ENCODE data around the gene ATG13. TPM values are rescaled to one million over a fixed set of nuclear protein-coding genes. Genes with fewer than 3 reads are reported as not detected.

The ATG13 gene
- total and polyA plus RNA-seq, 2 of the 4 experiments (the other 2 are of a cell fraction), result 43.0 to 49.7 TPM

- Histone ChIP-seq H3K27me3 (ENCODE audit: control insufficient read depth, insufficient read depth, low read length) (no peaks in the 10 kb centered on the region), H3K9me3 (ENCODE audit: control insufficient read depth, insufficient read depth, low read length) (no peaks in the 10 kb centered on the region), H4K5ac (ENCODE audit: low read depth, low read length) (no peak overlapping the region), H3K4me3 (ENCODE audit: insufficient read depth, low read depth, low read length) (no peak overlapping the region), H3K9me1 (ENCODE audit: insufficient read depth, low read length) (peaks cover 10% of the 10 kb centered on the region; the same call in 1 of the 2 replicates), H3K14ac (replicated peaks; ENCODE audit: low read depth, low read length) (no peak overlapping the region), H2AFZ (replicated peaks; ENCODE audit: low read length, poor library complexity) (no peak overlapping the region), H2BK20ac (ENCODE audit: low read depth, low read length) (no peak overlapping the region), H3K27ac (ENCODE audit: insufficient read depth, low read length) (no peak overlapping the region), H4K20me1 (ENCODE audit: insufficient read depth, low read length) (peaks cover 6% of the 10 kb centered on the region; the same call in 1 of the 2 replicates), H2BK120ac (ENCODE audit: low read depth, low read length) (no peak overlapping the region), H3K4me2 (ENCODE audit: low read depth, low read length) (no peak overlapping the region), H2AK9ac (replicated peaks; ENCODE audit: low read depth, low read length, poor library complexity) (no peak overlapping the region), H4K8ac (ENCODE audit: low read depth in 2 of 2, low read length in 2 of 2) (no peak overlapping the region), H3K79me1 (ENCODE audit: low read depth in 1 of 2, low read length in 2 of 2) (peaks cover 5 to 21% of the 10 kb centered on the region in 2 experiments; a peak in 3 of 4 replicates), H3K4me1 (ENCODE audit: control insufficient read depth, insufficient read depth, low read length) (peaks cover 3% of the 10 kb centered on the region), H3K9ac (ENCODE audit: low read depth, low read length) (no peak overlapping the region), H2AK5ac (ENCODE audit: low read depth, low read length) (no peak overlapping the region), H3K56ac (ENCODE audit: extremely low read depth, insufficient read depth, low read length) (no peak overlapping the region), H3K4ac (ENCODE audit: low read depth, low read length) (no peak overlapping the region), H3K23ac (ENCODE audit: low read depth, low read length) (no peak overlapping the region), H4K91ac (ENCODE audit: insufficient read depth, low read depth, low read length) (no peak overlapping the region), H2BK15ac (ENCODE audit: low read depth, low read length) (no peak overlapping the region), H3K18ac (ENCODE audit: low read depth, low read length) (no peak overlapping the region), H3K36me3 (ENCODE audit: control insufficient read depth, insufficient read depth, low read length) (peaks cover 63% of the 10 kb centered on the region), H2BK5ac (ENCODE audit: low read depth, low read length, poor library complexity, severe bottlenecking) (no peak overlapping the region)
- DNase-seq (no peak), ATAC-seq (ENCODE audit: low read depth) (no peak)
- intact Hi-C loops (cut with micrococcal nuclease), result loop anchor here (10.0 kb wide), 1 partner anchor 297 kb away; the partner anchor contains the start of gene MDK
- WGBS, 2 experiments (ENCODE audit: extremely low coverage in 2 of 2, insufficient read length in 1 of 2), result 97% methylated on average over 6 of the region's 11 CpGs; no CpG with 5 or more reads in 1 of the 2 experiments
- POLR2A ChIA-PET (ENCODE audit: unreplicated experiment), result no interaction called here
- no peak for TF ChIP-seq POLR2A (IDR thresholded peaks at IDR 0.05; ENCODE audit: low read depth, low read length)
- TF ChIP-seq RAD21 (IDR thresholded peaks at IDR 0.05; ENCODE audit: low read length), result no peak
- TF ChIP-seq CTCF (conservative IDR thresholded peaks at IDR 0.05; ENCODE audit: low read depth, low read length), result no peak
- no peak for TF ChIP-seq CHD1 (IDR thresholded peaks at IDR 0.05; ENCODE audit: low read depth, low read length)
- no peak for TF ChIP-seq BHLHE40 (IDR thresholded peaks at IDR 0.05; ENCODE audit: low read depth, low read length)
- no peak for TF ChIP-seq FOS (IDR thresholded peaks at IDR 0.05; ENCODE audit: low read depth, low read length)
- TF ChIP-seq RCOR1 (IDR thresholded peaks at IDR 0.05; ENCODE audit: insufficient replicate concordance, low read length), result no peak
- TF ChIP-seq USF2 (IDR thresholded peaks at IDR 0.05; ENCODE audit: low read depth, low read length), result no peak
- TF ChIP-seq MAFK (IDR thresholded peaks at IDR 0.05; ENCODE audit: low read depth, low read length), result no peak
- TF ChIP-seq NFE2L2 (IDR thresholded peaks at IDR 0.05; ENCODE audit: low read depth, low read length), result no peak
- no peak for TF ChIP-seq RFX5 (IDR thresholded peaks at IDR 0.05; ENCODE audit: low read depth, low read length)
- no peak for TF ChIP-seq MAZ (IDR thresholded peaks at IDR 0.05; ENCODE audit: borderline replicate concordance, low read depth, low read length)
- no peak for TF ChIP-seq CEBPB (IDR thresholded peaks at IDR 0.05; ENCODE audit: low read depth, low read length)
- dilution Hi-C loops (cut with HindIII; ENCODE audit: low sequenced_read_pairs, unreplicated experiment), result no loop called here
- CTCF ChIA-PET, result no interaction called here
- in situ Hi-C loops (cut with MboI; ENCODE audit: low sequenced_read_pairs), result no loop called here
- BruUV-seq (replicated peaks), result no TSS peak
Observed at GRCh38 chr11:46681814-46682213, 64.5 kb downstream of the ATG13 start.

Measured in IMR-90 (cell line).